Stimulated activated CD8-positive, alpha-beta memory T cell treated with anti-CD3 and anti-CD28 coated beads, Interleukin-4, amount 100 ng/mL, for 4 hours (primary cell): ENCODE measurements around the gene PCDHB4.
"Not testable (repeated sequence)": the region's sequence is repeated elsewhere in the genome, so short reads cannot be mapped to it uniquely, and the experiment has no call there.

Experiments used
- DNase-seq, 2 donors: peaks; one replicate each; pipeline ENCODE4 v3.0.0-alpha.2; 2020; ENCODE audit warnings: low read depth in 2 of 2, low spot score in 1 of 2

PCDHB4 gene

DNA sequence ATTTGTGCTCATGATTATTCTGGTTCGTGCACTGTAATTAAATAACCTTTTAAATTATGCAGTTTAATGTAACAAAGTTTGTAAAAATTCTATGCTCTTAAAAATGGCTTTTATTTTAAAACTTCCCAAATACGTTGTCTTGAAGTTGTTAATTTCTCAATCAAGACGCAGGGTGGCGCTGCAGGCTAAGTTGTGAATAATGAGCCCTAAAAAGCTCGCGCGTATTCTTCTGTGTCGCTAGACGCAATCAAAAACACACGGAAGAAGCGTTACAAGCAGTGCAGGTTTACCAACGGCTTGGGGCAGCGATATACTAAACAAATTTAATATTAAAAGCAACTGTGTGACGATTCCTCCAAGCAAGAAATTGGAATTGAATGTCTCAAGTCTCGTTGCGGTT, at the start of gene PCDHB4:
Gene PCDHB4, plus strand, starts transcription at position 256 of the 400 bp plus-strand sequence. CDS start 181 bp downstream, outside the sequence.
- no peak for DNase-seq

DNA sequence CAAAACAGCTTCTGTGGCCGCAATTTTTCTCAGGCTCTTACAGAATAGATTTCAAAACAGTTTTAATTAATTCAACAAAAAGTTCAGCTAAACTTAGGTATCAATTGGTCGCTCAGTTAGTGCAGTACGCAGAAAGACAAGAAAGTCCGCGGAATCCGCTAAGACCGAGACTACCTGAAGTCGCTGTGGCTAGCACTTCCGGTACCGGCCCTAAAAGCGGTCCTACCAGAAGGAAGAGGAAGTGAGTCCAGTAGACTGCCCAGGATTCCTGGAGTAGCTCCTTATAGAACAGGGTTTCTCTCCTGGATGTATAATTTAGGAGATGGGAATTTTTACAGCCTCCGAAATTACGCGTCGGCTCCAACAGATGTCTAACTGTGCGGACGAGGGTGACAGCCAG, 43.8 kb upstream of the PCDHB4 start:
- no peak for DNase-seq

- no peak for DNase-seq
Measured at GRCh38 chr5:141082228-141082627, 39.4 kb upstream of the PCDHB4 start.

DNA sequence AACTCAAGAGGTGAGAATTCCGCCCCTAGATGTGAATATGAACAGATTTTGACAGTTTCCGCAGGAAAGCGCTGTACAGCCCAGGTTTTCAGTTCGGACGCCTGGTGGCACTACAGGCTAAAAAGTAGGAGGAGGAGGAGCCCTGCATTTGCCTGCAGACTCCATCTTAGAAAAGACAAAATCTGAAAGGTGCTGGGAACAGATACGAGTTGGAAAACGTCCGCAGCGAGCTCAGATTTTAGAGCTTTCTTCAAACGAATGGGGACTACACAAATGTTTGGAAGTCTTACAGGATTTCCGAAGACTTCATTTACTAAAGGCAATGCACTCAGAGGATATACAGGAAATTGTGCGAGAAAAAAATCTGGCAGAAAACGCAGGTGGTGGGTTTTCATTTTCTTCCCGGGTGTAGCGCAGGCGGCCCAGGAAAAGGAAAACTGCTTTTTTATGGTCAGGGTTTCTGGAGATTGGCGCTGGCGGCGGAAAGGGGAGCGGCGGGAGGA, 37.1 kb upstream of the PCDHB4 start:
- no peak for DNase-seq

DNA sequence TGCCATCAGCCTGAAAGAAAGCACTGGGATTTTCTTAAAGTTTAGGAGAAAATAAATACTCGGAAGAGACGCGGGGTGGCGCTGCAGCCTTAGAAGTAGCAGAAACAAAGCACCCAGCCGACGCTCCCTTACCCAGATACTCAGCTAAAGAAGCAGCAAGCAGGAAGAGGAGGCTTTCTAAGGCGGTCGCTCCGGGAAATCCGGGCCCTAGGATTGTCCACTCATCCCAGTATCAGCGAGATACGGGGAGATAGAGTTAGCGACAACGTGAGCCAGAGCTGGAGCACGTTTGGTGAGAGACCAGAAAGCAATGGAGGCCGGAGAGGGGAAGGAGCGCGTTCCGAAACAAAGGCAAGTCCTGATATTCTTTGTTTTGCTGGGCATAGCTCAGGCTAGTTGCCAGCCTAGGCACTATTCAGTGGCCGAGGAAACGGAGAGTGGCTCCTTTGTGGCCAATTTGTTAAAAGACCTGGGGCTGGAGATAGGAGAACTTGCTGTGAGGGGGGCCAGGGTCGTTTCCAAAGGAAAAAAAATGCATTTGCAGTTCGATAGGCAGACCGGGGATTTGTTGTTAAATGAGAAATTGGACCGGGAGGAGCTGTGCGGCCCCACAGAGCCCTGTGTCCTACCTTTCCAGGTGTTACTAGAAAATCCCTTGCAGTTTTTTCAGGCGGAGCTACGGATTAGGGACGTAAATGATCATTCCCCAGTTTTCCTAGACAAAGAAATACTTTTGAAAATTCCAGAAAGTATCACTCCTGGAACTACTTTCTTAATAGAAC, 26.9 kb upstream of the PCDHB4 start, which contains the start of gene PCDHB2:
Gene PCDHB2, plus strand, starts transcription at position 135 of the 782 bp plus-strand sequence. Its CDS starts 176 bp downstream, at position 311.
- DNase-seq = no peak

DNA sequence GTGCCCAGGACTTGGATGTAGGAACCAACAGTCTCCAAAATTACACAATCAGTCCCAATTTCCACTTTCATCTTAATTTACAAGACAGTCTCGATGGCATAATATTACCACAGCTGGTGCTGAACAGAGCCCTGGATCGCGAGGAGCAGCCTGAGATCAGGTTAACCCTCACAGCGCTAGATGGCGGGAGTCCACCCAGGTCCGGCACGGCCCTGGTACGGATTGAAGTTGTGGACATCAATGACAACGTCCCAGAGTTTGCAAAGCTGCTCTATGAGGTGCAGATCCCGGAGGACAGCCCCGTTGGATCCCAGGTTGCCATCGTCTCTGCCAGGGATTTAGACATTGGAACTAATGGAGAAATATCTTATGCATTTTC, 26.4 kb upstream of the PCDHB4 start:
- no peak for DNase-seq

DNA sequence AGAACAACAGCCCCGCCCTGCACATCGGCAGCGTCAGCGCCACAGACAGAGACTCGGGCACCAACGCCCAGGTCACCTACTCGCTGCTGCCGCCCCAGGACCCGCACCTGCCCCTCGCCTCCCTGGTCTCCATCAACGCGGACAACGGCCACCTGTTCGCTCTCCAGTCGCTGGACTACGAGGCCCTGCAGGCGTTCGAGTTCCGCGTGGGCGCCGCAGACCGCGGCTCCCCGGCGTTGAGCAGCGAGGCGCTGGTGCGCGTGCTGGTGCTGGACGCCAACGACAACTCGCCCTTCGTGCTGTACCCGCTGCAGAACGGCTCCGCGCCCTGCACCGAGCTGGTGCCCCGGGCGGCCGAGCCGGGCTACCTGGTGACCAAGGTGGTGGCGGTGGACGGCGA, 25.4 kb upstream of the PCDHB4 start:
- not testable (repeated sequence) for DNase-seq

DNA sequence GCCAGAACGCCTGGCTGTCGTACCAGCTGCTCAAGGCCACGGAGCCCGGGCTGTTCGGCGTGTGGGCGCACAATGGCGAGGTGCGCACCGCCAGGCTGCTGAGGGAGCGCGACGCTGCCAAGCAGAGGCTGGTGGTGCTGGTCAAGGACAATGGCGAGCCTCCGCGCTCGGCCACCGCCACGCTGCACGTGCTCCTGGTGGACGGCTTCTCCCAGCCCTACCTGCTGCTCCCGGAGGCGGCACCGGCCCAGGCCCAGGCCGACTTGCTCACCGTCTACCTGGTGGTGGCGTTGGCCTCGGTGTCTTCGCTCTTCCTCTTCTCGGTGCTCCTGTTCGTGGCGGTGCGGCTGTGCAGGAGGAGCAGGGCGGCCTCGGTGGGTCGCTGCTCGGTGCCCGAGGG, 25.0 kb upstream of the PCDHB4 start:
- not testable (repeated sequence) for DNase-seq

DNA sequence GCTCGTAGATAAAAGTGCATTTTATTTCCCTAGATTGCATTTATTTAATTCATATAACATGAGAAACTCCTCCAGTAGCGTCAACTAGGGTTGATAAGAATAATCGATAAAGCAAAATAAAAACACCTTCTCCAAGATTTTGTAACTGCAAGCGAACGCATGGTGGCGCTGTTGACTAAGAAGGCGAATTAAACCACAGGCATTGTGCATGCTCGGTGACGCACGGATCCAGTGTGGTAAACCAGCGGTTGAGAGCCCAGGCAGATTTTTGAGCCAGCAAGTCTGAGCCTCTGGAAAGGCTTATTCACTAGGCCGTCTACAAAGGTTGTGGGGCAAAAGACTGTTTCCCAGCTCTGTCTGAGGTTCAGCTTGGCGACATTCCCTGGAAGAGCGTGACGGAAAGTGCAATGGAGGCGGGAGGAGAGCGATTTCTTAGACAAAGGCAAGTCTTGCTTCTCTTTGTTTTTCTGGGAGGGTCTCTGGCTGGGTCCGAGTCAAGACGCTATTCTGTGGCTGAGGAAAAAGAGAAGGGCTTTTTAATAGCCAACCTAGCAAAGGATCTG, 21.3 kb upstream of the PCDHB4 start, which contains the start of gene PCDHB3:
Gene PCDHB3, plus strand, starts transcription at position 231 of the 563 bp plus-strand sequence. Its CDS starts 177 bp downstream, at position 408.
- no peak for DNase-seq

GRCh38 chr5:141101059-141101458, 20.6 kb upstream of the PCDHB4 start:
- DNase-seq = no peak

DNA sequence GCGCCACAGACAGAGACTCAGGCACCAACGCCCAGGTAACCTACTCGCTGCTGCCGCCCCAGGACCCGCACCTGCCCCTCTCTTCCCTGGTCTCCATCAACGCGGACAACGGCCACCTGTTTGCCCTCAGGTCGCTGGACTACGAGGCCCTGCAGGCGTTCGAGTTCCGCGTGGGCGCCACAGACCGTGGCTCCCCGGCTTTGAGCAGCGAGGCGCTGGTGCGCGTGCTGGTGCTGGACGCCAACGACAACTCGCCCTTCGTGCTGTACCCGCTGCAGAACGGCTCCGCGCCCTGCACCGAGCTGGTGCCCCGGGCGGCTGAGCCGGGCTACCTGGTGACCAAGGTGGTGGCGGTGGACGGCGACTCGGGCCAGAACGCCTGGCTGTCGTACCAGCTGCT, 19.5 kb upstream of the PCDHB4 start:
- DNase-seq = not testable (repeated sequence)

DNA sequence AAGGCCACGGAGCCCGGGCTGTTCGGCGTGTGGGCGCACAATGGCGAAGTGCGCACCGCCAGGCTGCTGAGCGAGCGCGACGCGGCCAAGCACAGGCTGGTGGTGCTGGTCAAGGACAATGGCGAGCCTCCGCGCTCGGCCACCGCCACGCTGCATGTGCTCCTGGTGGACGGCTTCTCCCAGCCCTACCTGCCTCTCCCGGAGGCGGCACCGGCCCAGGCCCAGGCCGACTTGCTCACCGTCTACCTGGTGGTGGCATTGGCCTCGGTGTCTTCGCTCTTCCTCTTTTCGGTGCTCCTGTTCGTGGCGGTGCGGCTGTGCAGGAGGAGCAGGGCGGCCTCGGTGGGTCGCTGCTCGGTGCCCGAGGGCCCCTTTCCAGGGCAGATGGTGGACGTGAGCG, 19.1 kb upstream of the PCDHB4 start:
- DNase-seq = not testable (repeated sequence)

DNA sequence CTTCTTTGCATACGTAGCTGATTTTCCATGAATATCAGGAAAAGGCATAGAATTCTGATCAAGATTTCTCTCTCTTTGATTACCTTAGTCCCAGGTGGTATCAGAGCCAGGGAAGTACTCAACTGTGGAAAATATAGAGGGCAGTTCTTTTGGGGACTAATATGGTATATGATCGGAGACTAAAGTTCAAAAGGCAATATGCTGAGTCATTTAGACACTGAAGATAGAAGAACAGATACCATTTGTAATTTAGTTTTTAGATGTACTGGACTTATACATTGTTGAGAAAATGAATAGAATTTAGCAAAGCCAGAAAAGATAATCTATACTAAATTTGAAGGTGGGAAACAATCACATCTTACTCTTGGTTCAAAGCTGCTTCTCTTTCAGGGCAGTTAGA, 16.3 kb upstream of the PCDHB4 start:
- no peak for DNase-seq

GRCh38 chr5:141119250-141119649, 2.4 kb upstream of the PCDHB4 start:
- no peak for DNase-seq

GRCh38 chr5:141121985-141122384, 367 bp downstream of the PCDHB4 start:
- no peak for DNase-seq

- not testable (repeated sequence) for DNase-seq
Measured at GRCh38 chr5:141123396-141124135, 1.9 kb downstream of the PCDHB4 start.

- DNase-seq = no peak
Measured at GRCh38 chr5:141127305-141127704, 5.7 kb downstream of the PCDHB4 start.

DNA sequence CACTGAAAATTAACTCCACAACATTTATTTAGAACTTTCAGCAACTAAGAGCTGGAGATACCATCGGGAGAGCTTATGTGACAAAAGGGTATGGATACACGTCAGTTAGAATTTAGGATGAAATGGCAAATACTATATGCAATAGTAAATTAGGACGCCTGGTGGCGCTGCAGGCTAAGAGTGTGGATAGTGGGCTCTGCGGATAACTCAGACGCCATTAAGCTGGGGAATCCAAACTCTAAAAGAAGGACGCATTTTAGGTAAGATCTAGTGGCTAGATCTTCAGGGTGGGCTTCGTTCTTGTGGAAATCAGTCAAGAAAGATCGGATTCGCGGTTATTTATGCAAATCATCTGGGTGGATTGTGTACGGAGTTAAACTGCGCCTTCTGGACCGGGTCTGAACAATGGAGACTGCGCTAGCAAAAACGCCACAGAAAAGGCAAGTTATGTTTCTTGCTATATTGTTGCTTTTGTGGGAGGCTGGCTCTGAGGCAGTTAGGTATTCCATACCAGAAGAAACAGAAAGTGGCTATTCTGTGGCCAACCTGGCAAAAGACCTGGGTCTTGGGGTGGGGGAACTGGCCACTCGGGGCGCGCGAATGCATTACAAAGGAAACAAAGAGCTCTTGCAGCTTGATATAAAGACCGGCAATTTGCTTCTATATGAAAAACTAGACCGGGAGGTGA, 13.6 kb downstream of the PCDHB4 start, which contains the start of gene PCDHB5:
Gene PCDHB5, plus strand, starts transcription at position 177 of the 688 bp plus-strand sequence. Its CDS starts 229 bp downstream, at position 406.
- no peak for DNase-seq

DNA sequence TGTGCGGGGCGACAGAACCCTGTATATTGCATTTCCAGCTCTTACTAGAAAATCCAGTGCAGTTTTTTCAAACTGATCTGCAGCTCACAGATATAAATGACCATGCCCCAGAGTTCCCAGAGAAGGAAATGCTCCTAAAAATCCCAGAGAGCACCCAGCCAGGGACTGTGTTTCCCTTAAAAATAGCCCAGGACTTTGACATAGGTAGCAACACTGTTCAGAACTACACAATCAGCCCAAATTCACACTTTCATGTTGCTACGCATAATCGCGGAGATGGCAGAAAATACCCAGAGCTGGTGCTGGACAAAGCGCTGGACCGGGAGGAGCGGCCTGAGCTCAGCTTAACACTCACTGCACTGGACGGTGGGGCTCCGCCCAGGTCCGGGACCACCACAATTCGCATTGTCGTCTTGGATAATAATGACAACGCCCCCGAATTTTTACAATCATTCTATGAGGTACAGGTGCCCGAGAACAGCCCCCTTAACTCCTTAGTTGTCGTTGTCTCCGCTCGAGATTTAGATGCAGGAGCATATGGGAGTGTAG, 14.2 kb downstream of the PCDHB4 start:
- no peak for DNase-seq

DNA sequence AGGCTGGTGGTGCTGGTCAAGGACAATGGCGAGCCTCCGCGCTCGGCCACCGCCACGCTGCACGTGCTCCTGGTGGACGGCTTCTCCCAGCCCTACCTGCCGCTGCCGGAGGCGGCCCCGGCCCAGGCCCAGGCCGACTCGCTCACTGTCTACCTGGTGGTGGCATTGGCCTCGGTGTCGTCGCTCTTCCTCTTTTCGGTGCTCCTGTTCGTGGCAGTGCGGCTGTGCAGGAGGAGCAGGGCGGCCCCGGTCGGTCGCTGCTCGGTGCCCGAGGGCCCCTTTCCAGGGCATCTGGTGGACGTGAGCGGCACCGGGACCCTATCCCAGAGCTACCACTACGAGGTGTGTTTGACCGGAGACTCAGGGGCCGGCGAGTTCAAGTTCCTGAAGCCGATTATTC, 15.7 kb downstream of the PCDHB4 start:
- not testable (repeated sequence) for DNase-seq

DNA sequence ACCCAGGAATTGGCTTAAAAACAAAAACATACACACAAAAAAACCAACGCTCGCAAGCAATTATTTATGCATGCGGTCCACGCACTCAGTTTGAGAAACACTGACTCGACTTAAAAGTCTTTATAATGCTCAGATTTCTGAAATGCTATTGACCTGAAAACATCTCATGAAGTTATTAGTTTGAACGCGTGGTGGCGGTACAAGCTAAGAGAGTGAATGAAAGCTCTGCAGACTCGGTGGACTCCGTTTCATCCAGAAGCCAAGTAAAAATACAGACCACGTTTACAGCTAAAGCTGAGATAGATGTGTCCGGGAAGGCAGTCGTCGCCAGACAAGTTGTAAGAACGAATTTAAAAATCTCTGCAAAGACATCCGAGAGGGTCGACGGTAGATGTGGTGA, 28.2 kb downstream of the PCDHB4 start, which contains the start of gene PCDHB6:
Gene PCDHB6, plus strand, starts transcription at position 246 of the 400 bp plus-strand sequence. CDS start 201 bp downstream, outside the sequence.
- no peak for DNase-seq
